Neural cell (in vitro differentiated cells): Measurements from ENCODE around the gene WNK2. TPM values are rescaled to one million over a fixed set of nuclear protein-coding genes. Genes with fewer than 3 reads are reported as not detected.

ENCODE experiments used
- H2AFZ ChIP-seq: fragments of 200-600, 300-800 bp; sonication (generic), shearing (Covaris generic); 2 replicates; pipeline ENCODE4 v1.6.0; 2014; ENCODE audit warnings: low read depth, mild to moderate bottlenecking, antibody characterized with exemption, low read length, moderate library complexity
- H3F3A ChIP-seq: fragments of 200-600 bp; shearing (Covaris generic); 2 replicates; pipeline ENCODE4 v1.6.1; 2016; ENCODE audit warnings: mild to moderate bottlenecking, moderate library complexity, mixed read lengths, antibody characterized with exemption, low read length; ENCODE audit not compliant: insufficient read depth, poor library complexity, severe bottlenecking
- H3K27ac ChIP-seq: fragments of 200-600, 300-800 bp; sonication (generic), shearing (Covaris generic); 2 replicates; pipeline ENCODE4 v1.5.1; 2014; ENCODE audit warnings: mild to moderate bottlenecking, low read length, moderate library complexity
- H3K27me3 ChIP-seq: fragments of 300-800, 200-600 bp; sonication (generic), shearing (Covaris generic); 2 replicates; pipeline ENCODE4 v1.6.0; 2014; ENCODE audit warnings: mild to moderate bottlenecking, low read depth, low read length, moderate library complexity; ENCODE audit not compliant: insufficient read depth
- H3K36me3 ChIP-seq: fragments of 300-800, 200-600 bp; sonication (generic), shearing (Covaris generic); 2 replicates; pipeline ENCODE4 v1.5.1; 2014; ENCODE audit warnings: mild to moderate bottlenecking, antibody characterized with exemption, low read length, moderate library complexity; ENCODE audit not compliant: insufficient read depth
- H3K4me2 ChIP-seq: fragments of 300-800, 200-600 bp; sonication (generic), shearing (Covaris generic); 2 replicates; pipeline ENCODE4 v1.6.0; 2014; ENCODE audit warnings: mild to moderate bottlenecking, low read length
- H3K4me3 ChIP-seq: fragments of 300-800, 200-600 bp; sonication (generic), shearing (Covaris generic); 2 replicates; pipeline ENCODE4 v1.5.1; 2014; ENCODE audit warnings: mild to moderate bottlenecking, low read length, moderate library complexity
- H3K79me2 ChIP-seq: fragments of 200-600 bp; shearing (Covaris generic); replicated peaks from 2 replicates; pipeline ENCODE4 v1.6.0; 2014; ENCODE audit warnings: mild to moderate bottlenecking, low read length, moderate library complexity; ENCODE audit not compliant: insufficient read depth
- H3K9ac ChIP-seq: fragments of 300-800, 200-600 bp; sonication (generic), shearing (Covaris generic); 2 replicates; pipeline ENCODE4 v1.6.1; 2016; ENCODE audit warnings: mild to moderate bottlenecking, low read length, mixed read lengths
- H3K9me2 ChIP-seq: fragments of 200-600 bp; shearing (Covaris generic); 2 replicates; pipeline ENCODE4 v1.6.1; 2016; ENCODE audit warnings: mild to moderate bottlenecking, low read length, mixed read lengths; ENCODE audit not compliant: insufficient read depth
- H3K9me3 ChIP-seq: fragments of 200-600, 300-800 bp; sonication (generic), shearing (Covaris generic); 2 replicates; pipeline ENCODE4 v1.6.1; 2016; ENCODE audit warnings: mild to moderate bottlenecking, mixed run types, low read length, moderate library complexity, mixed read lengths
- H4K20me1 ChIP-seq: fragments of 200-600 bp; shearing (Covaris generic); 2 replicates; pipeline ENCODE4 v1.6.1; 2016; ENCODE audit warnings: mild to moderate bottlenecking, mixed run types; ENCODE audit not compliant: insufficient read depth
- EP300 ChIP-seq: fragments of 450-650 bp; conservative IDR thresholded peaks from 2 replicates; pipeline ENCODE4 v1.6.1; 2014; ENCODE audit warnings: antibody characterized with exemption, mild to moderate bottlenecking, moderate library complexity; ENCODE audit not compliant: poor library complexity, severe bottlenecking
- EZH2 ChIP-seq: fragments of 200-600, 300-800 bp; shearing (Covaris generic), sonication (generic); IDR thresholded peaks from 2 replicates; pipeline ENCODE4 v1.6.1; 2014; ENCODE audit warnings: antibody characterized with exemption, low read length, borderline replicate concordance, mild to moderate bottlenecking; ENCODE audit not compliant: insufficient read depth, poor library complexity, severe bottlenecking
- MXI1 ChIP-seq: fragments of 450-650 bp; conservative IDR thresholded peaks from 2 replicates; pipeline ENCODE4 v1.6.1; 2014; ENCODE audit warnings: antibody characterized with exemption, mild to moderate bottlenecking; ENCODE audit not compliant: poor library complexity, severe bottlenecking
- POLR2AphosphoS5 ChIP-seq: IDR thresholded peaks from 2 replicates; pipeline ENCODE4 v1.6.1; 2012
- RAD21 ChIP-seq: fragments of 450-650 bp; conservative IDR thresholded peaks from 2 replicates; pipeline ENCODE4 v1.6.1; 2014; ENCODE audit warnings: antibody characterized with exemption, mild to moderate bottlenecking, moderate library complexity
- REST ChIP-seq: IDR thresholded peaks from 2 replicates; pipeline ENCODE4 v1.6.1; 2012; ENCODE audit warnings: borderline replicate concordance
- SMC3 ChIP-seq: fragments of 450-650 bp; conservative IDR thresholded peaks from 2 replicates; pipeline ENCODE4 v1.6.1; 2014; ENCODE audit warnings: antibody characterized with exemption, mild to moderate bottlenecking, moderate library complexity; ENCODE audit not compliant: poor library complexity
- TAF1 ChIP-seq: IDR thresholded peaks from 2 replicates; pipeline ENCODE4 v1.6.1; 2012; ENCODE audit warnings: low read depth
- polyA plus RNA-seq: library from polyadenylated mRNA; depleted of rRNA; stranded (reverse); fragments of >200 nt; gene quantifications from 2 replicates; pipeline ENCODE4 v1.2.3, GENCODE V29; 2014
- TF ChIP-seq, protein P1 (sequence below): fragments of 450-650 bp; IDR thresholded peaks from 2 replicates; pipeline ENCODE4 v1.5.1; 2014; ENCODE audit warnings: antibody characterized with exemption, mild to moderate bottlenecking, moderate library complexity; ENCODE audit not compliant: poor library complexity, severe bottlenecking

WNK2 gene
- polyA plus RNA-seq, 1 donor from 2014 or later: 37.1 TPM

- no peaks in the 10 kb centered on the region for H3K27me3 ChIP-seq
- H3K4me2 ChIP-seq: no peak overlapping the region
- H3K27ac ChIP-seq: no peak overlapping the region
- no peak for TF ChIP-seq TAF1
- TF ChIP-seq, protein P1, sequence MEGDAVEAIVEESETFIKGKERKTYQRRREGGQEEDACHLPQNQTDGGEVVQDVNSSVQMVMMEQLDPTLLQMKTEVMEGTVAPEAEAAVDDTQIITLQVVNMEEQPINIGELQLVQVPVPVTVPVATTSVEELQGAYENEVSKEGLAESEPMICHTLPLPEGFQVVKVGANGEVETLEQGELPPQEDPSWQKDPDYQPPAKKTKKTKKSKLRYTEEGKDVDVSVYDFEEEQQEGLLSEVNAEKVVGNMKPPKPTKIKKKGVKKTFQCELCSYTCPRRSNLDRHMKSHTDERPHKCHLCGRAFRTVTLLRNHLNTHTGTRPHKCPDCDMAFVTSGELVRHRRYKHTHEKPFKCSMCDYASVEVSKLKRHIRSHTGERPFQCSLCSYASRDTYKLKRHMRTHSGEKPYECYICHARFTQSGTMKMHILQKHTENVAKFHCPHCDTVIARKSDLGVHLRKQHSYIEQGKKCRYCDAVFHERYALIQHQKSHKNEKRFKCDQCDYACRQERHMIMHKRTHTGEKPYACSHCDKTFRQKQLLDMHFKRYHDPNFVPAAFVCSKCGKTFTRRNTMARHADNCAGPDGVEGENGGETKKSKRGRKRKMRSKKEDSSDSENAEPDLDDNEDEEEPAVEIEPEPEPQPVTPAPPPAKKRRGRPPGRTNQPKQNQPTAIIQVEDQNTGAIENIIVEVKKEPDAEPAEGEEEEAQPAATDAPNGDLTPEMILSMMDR: no peak
- TF ChIP-seq RAD21: no peak
- TF ChIP-seq POLR2AphosphoS5: no peak
- TF ChIP-seq SMC3: no peak
- TF ChIP-seq REST: no peak
- no peak for TF ChIP-seq MXI1
- TF ChIP-seq EZH2: no peak
- no peak for TF ChIP-seq EP300
- H3K36me3 ChIP-seq: no peaks in the 10 kb centered on the region
- H3F3A ChIP-seq: no peaks in the 10 kb centered on the region
- H2AFZ ChIP-seq: no peak overlapping the region
- H3K9ac ChIP-seq: no peak overlapping the region
- no peaks in the 10 kb centered on the region for H3K9me3 ChIP-seq
- H3K79me2 ChIP-seq: no peaks in the 10 kb centered on the region
- no peak overlapping the region for H3K4me3 ChIP-seq
- H4K20me1 ChIP-seq: no peaks in the 10 kb centered on the region
- H3K9me2 ChIP-seq: no peaks in the 10 kb centered on the region
These were observed 77.3 kb downstream of the WNK2 start for GRCh38 chr9:93261281-93261680.

DNA sequence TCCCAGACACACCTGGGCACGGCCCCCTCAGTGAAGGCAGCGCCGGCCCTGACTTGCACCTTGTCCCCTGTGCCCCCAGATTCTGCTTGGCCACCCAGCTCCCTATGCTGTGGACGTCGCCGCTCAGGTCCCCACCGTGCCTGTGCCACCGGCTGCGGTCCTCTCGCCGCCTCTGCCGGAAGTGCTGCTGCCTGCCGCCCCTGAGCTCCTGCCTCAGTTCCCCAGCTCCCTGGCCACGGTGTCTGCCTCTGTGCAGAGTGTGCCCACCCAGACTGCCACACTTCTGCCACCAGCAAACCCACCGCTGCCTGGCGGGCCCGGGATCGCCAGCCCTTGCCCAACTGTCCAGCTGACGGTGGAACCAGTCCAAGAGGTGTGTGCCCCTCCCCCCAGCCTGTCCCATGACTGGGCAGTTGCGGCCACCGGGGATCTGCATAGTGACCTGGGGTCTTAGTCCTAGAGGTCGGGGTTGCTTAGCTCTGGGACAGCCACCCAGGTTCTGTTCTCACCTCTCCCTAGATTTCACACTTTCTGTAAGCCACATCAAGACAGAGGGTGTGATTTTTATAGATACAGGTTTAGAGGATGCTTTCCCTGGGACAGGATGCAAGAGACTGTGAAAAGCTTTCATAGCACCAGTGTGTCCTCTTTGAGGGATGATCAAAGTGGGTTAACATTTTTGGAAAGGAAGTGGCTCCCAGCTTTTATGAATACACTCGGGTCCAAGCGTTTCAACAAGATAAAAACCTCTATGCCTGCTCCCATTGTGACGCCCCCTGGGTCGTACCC lies 78.0 kb downstream of the WNK2 start:
- Histone ChIP-seq H3K9me2 (no peaks in the 10 kb centered on the region), H4K20me1 (no peaks in the 10 kb centered on the region), H3K9ac (no peak overlapping the region), H3K9me3 (no peaks in the 10 kb centered on the region), H3F3A (no peaks in the 10 kb centered on the region), H3K27ac (no peak overlapping the region), H3K4me3 (no peak overlapping the region), H3K27me3 (no peaks in the 10 kb centered on the region), H3K79me2 (no peaks in the 10 kb centered on the region), H2AFZ (no peak overlapping the region), H3K4me2 (no peak overlapping the region), H3K36me3 (no peaks in the 10 kb centered on the region)
- TF ChIP-seq SMC3 (no peak), EP300 (no peak), RAD21 (no peak), EZH2 (no peak), TAF1 (no peak), POLR2AphosphoS5 (no peak)
- TF ChIP-seq, protein P1: no peak
